ENCODE measurements around the gene ZNF512B.
"Not testable (repeated sequence)": the region's sequence is repeated elsewhere in the genome, so short reads cannot be mapped to it uniquely, and the experiment has no call there.

The ZNF512B gene

DNA sequence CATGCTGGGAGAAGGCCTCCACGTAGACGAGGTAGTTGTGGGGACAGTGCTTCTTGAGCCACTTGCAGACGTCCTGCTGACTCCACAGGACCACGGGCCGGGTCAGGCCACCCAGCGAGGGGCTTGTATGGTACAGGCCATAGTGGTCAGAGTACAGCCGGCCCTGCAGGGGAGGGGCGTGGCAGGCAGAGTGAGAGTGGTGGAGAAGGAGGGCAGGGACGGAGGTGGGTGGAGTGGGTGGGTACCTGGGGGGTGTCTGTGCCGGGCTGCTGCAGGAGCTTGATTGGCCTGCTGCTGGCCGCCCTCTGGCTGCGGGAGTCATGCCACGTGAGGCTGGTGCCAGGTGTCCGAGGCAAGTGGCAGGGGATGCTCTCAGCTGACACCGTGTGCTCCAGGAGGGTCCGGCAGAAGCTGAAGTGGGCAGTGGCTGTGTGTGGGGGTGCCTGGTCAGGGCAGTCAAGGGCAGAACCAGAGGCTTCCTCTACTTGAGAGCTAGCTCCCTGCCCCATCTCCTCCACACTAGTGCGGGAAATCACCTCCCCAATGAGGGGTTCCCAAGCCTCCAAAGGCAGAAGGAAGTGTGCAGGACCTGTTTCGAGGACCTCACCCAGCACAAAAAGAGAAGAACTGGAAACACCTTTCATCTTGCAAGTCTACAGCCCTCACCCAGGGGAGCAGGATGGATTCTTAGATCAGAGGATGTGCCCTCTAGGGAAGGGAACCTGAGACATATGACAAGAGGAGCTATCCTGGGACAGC, 7.4 kb upstream of the ZNF512B start:
- no peak for DNase-seq

DNA sequence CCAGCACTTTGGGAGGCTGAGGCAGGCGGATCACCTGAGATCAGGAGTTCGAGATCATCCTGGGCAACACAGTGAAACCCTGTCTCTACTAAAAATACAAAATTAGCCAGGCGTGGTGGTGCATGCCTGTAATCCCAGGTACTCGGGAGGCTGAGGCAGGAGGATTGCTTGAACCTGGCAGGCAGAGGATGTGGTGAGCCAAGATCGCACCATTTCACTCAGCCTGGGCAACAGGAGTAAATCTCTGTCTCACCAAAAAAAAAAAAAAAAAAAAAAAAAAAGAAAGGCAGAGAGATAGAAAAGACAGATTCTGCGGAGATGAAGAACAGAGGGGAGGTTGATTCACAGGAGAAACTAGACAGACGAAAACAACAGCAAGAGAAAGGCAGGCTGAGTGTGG, 6.8 kb upstream of the ZNF512B start:
- not testable (repeated sequence) for DNase-seq

DNA sequence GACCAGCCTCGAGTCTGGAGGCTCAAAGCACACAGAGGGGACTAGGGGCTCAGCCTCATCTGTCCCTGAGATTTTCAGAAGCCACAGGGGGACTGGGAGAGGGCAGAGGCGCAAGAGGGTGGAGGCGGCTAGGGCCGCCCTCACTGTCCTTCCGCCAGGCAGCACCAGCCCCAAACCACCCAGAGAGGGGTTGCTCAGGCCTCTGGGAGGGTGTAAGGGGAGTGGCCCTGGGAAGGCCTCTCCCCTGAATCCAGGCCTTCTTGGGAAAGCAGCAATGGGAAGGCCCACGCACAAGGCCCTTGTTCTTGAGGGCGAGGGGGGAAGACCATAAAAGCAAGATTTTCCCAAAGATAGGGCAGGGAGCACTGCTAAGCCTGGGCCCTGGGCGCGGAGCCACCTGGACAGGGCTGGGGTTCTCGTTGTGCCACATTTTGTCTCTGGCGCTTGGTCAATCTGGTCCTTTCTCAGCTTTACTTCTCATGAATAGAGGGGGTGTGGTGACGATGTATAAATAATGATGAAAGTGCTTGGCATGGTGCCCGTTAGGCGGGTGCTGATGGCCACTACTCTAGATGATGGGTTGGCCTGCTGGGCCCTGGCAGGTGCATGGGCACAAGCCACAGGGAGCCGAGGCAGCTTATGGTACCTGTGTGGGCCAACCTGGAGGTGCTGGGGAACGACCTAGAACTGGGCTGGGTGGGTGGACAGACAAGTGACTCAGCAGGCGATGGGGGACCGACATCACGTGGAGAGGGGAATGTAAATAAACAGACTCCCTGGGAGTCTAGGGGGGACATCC, 4.9 kb upstream of the ZNF512B start:
- no peak for DNase-seq

GRCh38 chr20:63973636-63974401, 4.1 kb upstream of the ZNF512B start:
- peak; percentile 93 for DNase-seq

GRCh38 chr20:63973160-63973479, 3.4 kb upstream of the ZNF512B start:
- no peak for DNase-seq

- DNase-seq, result no peak
Observed at GRCh38 chr20:63972312-63973159, 2.8 kb upstream of the ZNF512B start.

- DNase-seq, result not testable (repeated sequence)
Observed at GRCh38 chr20:63971960-63972311, 2.2 kb upstream of the ZNF512B start.

GRCh38 chr20:63970714-63971431, 1.1 kb upstream of the ZNF512B start:
- no peak for DNase-seq

DNA sequence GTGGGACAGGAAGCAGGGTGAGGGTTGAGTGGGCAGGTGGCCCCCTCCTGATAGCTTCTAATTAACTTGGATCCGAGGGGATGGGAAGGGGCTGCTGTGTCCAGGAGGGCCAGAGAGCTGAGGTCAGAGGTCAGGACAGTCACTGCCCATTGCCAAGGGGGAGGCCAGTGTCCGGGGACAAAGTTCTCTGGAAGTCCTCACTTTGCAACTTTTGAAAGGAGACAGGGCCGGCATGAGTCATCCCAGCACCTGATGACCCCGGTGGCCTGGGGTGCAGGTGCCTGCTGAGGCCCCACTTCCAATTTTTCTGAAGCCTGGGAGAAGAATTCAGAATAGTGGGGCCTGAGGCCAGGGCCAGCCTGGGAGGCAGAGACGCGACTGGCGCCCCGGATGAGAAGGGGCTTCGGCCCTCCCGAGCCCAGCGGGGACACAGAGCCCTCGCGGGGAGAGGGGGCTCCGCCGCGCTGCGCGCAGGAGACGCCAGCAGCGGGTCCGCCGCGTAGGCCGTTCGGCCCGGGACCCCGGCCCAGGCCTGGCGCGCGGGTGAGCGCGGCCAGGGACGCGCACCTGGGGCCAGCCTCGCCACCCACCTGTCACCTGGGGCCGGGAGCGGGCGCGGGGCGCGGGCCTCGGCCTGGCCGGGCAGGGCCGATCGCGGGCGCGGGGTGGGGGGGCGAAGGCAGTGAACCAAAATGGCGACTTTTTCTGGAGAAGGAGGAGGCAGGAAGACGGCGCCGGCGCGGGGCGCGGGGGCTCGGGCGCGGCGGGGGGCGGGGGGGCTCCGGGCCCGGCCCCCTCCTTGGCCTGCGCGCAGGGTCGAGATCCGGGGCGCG, 586 bp downstream of the ZNF512B start:
- DNase-seq, result peak; percentile 26

- no peak for DNase-seq
Observed at GRCh38 chr20:63968136-63968927, 1.4 kb downstream of the ZNF512B start.

GRCh38 chr20:63967330-63968135, 2.2 kb downstream of the ZNF512B start:
- DNase-seq, result no peak

GRCh38 chr20:63966944-63967322, 2.8 kb downstream of the ZNF512B start:
- no peak for DNase-seq

- DNase-seq, result no peak
Observed at GRCh38 chr20:63966172-63966943, 3.4 kb downstream of the ZNF512B start.

- peak; percentile 1 for DNase-seq
Observed at GRCh38 chr20:63964412-63964811, 5.3 kb downstream of the ZNF512B start.

DNA sequence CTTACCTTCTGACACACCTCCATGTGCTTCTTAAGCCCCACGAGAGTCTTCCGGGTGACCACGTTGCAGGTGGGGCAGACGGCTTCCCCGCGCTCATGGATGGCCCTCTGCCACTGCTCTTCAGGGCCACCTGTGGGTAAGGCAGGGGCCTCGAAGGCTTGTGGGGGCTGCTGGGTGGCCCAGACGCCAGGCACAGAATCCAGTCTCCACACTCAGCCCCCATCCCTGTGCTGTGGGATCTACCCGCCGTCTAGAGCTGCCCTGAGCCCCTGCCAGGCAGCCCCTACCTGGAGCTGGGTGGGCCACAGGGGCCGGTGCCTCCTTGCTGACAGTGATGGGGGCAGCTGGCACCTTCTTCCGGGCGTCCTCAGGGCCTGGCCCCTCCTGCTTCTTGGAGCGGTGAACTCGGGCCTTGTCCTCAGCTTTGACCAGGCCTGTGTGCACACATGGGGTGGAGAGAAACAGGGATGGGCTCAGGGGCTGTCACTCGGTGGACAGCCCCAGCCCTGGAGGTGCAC, 5.9 kb downstream of the ZNF512B start:
- DNase-seq, result no peak

DNA sequence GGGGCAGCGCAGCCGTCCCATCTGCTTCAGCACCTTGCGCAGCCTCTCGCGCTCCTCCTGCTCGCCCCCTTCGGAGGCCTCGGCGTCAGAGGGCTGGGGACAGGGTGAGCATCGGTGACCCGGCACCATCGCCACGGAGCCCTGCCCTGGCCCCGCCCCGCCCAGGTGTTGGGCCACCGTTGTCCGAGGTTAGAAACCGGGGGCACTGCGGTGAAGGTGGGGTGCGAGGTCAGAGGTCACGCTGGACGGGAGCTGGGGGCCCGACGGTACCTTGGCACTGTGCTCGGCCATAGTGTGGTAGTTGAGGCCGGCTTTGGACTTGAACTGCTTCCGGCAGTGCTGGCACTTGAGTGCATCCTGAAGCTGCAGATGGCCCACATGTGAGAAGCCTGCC, 6.4 kb downstream of the ZNF512B start:
- no peak for DNase-seq

GRCh38 chr20:63962426-63963347, 7.0 kb downstream of the ZNF512B start:
- DNase-seq, result no peak

Data from retina (tissue), 1 donor.